HUES64 (cell line): Measurements from ENCODE around the gene MEDAG. TPM values are rescaled to one million over a fixed set of nuclear protein-coding genes. Genes with fewer than 3 reads are reported as not detected.

ENCODE experiments used
- H3K27ac ChIP-seq: 2 replicates; pipeline ENCODE4 v1.7.0; 2013; ENCODE audit warnings: low read depth, low read length, inconsistent platforms
- H3K27me3 ChIP-seq: 2 replicates; pipeline ENCODE4 v1.6.1; 2013; ENCODE audit warnings: mild to moderate bottlenecking, low read length; ENCODE audit not compliant: insufficient read depth
- H3K36me3 ChIP-seq: 2 replicates; pipeline ENCODE4 v1.6.1; 2013; ENCODE audit warnings: mild to moderate bottlenecking, low read length; ENCODE audit not compliant: insufficient read depth
- H3K4me1 ChIP-seq: 2 replicates; pipeline ENCODE4 v1.6.1; 2013; ENCODE audit warnings: mild to moderate bottlenecking, low read length, moderate library complexity; ENCODE audit not compliant: insufficient read depth
- H3K4me3 ChIP-seq: 2 replicates; pipeline ENCODE4 v1.5.1; 2013; ENCODE audit warnings: mild to moderate bottlenecking, low read length, moderate library complexity
- H3K9ac ChIP-seq: 2 replicates; pipeline ENCODE4 v1.6.1; 2013; ENCODE audit warnings: mild to moderate bottlenecking, low read depth, low read length
- H3K9me3 ChIP-seq: 2 replicates; pipeline ENCODE4 v1.6.1; 2013; ENCODE audit warnings: low read depth, low read length; ENCODE audit not compliant: insufficient read depth
- WGBS: fragments of 150-250, 120-280 bp; methylation state at CpG from one replicate; pipeline ENCODE4 v1.1.7; 2013; ENCODE audit warnings: missing lambda C conversion rate; 5-methylcytosine and 5-hydroxymethylcytosine counted together
- polyA plus RNA-seq, 2 experiments: library from polyadenylated mRNA; stranded (reverse); fragments of 50-300 nt; gene quantifications; one replicate each; pipeline ENCODE4 v1.2.3, GENCODE V29; 2013

MEDAG gene
- 1.7 TPM for polyA plus RNA-seq (2013, experiment 1 of 2)
- polyA plus RNA-seq (2013, experiment 2 of 2): 2.0 TPM

DNA sequence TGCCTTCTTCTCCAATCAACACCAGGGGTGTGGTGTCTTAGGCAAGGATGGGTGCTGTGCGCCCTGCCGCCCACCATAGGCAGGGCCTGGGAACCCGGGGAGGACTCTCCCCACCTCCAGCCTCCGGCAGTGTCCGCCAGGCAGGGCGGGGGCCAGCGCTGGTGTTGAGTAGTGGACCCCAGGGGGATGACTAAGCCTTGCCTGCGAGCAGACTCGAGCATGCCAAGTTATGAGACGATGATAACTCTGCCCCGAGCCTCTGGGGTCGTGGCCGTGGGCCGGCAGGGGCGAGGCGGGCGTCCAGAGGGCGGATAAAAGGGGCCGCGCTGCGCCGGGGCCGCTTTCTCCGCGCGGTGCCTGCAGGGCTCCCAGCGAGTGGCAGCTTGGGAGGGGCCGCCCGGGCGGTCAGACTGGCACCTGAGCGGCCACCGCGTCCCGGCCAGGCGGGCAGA lies at the start of gene MEDAG:
Gene MEDAG, plus strand, starts transcription at position 340 of the 452 bp plus-strand sequence. CDS start 245 bp downstream, outside the sequence.
- H3K36me3 ChIP-seq: no peaks in the 10 kb centered on the region
- 0 out of 2 replicates have a peak, but pooled peaks cover 3% of the 10 kb centered on the region for H3K4me1 ChIP-seq
- no peak within 1 kb of the TSS for H3K27ac ChIP-seq
- H3K9me3 ChIP-seq: no peaks in the 10 kb centered on the region
- peaks cover 53% of the 10 kb centered on the region for H3K27me3 ChIP-seq
- peak within 1 kb of the TSS; percentile 47; the same call in 1 of the 2 replicates for H3K9ac ChIP-seq
- 5% methylated on average over 32 of the region's 35 CpGs for WGBS
- peak within 1 kb of the TSS; percentile 52 for H3K4me3 ChIP-seq

DNA sequence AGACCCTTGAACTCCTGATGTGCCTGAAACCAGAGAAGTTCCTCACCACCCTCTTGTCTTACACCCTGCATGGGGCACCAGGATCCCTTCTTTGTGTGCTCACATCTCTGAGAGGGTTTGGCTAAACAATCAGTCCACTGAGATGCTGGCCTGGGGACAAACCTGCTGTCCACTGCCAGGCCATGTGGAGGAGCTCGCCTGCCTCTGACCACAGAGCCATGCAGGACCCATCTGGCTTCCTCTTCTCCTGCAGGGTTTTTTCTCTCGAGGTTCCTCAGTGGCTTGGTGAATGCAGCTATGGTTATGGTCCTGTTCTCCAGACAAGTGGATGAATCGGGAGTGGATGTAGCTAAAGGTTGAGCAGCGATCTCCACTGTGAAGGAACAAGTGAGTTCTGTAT lies 49.1 kb upstream of the MEDAG start:
- H3K27ac ChIP-seq: no peak overlapping the region
- no peak overlapping the region for H3K4me3 ChIP-seq
- no peaks in the 10 kb centered on the region for H3K36me3 ChIP-seq
- WGBS: 90% methylated on average over 4 of the region's 4 CpGs
- peaks cover 1% of the 10 kb centered on the region for H3K27me3 ChIP-seq
- no peak overlapping the region for H3K9ac ChIP-seq
- H3K9me3 ChIP-seq: no peaks in the 10 kb centered on the region; the same call in 1 of the 2 replicates
- H3K4me1 ChIP-seq: no peaks in the 10 kb centered on the region; the same call in 1 of the 2 replicates

DNA sequence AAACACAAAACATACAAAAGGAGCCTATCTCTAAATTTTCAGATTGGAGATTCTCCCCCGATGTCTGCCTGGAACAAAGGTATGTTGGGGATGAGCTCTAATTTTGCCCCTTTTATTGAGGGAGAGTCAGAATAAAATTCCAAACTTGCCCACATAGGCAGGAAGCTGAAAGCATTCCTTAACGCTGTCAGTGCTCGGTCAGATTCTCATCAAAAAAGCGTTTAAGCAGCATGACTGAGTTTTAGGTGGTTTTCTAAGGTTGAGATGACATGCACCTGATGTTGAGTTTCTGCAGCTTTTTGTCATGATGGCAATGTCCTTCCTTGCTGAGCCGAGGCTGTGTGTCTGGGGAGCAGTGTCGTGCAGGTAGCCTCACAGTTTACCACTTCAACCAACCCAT lies 48.4 kb upstream of the MEDAG start:
- WGBS: 92% methylated on average over 6 of the region's 6 CpGs
- H3K4me1 ChIP-seq: peaks cover 6% of the 10 kb centered on the region
- no peak overlapping the region for H3K27ac ChIP-seq
- H3K36me3 ChIP-seq: no peaks in the 10 kb centered on the region
- H3K4me3 ChIP-seq: no peak overlapping the region
- no peaks in the 10 kb centered on the region; the same call in 1 of the 2 replicates for H3K9me3 ChIP-seq
- no peak overlapping the region for H3K9ac ChIP-seq
- peaks cover 8% of the 10 kb centered on the region for H3K27me3 ChIP-seq

DNA sequence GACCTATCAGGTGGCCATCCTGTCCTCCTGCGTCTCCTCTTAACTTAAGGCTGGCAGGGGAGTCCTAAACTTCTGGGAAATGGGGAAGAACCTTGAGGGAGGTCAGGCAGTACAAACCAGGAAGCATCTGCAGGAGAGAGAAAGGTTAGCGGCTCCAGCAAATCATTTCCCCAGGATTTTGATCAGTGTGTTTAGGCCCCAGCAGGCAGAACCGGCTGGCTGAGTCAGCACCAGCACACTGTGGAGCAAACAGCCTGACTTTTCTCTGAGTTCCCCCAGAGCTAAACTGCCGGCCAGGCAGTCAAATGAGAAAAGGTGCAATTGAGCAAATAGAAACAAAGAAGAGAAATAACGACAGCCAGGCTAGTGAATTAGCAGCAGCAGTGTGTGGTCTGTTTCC lies 46.7 kb upstream of the MEDAG start:
- Histone ChIP-seq H3K27me3 (peaks cover 11% of the 10 kb centered on the region), H3K9ac (no peak overlapping the region), H3K9me3 (no peaks in the 10 kb centered on the region; the same call in 1 of the 2 replicates), H3K36me3 (no peaks in the 10 kb centered on the region), H3K27ac (no peak overlapping the region), H3K4me3 (no peak overlapping the region), H3K4me1 (peaks cover 18% of the 10 kb centered on the region)
- 72% methylated on average over 5 of the region's 5 CpGs for WGBS

DNA sequence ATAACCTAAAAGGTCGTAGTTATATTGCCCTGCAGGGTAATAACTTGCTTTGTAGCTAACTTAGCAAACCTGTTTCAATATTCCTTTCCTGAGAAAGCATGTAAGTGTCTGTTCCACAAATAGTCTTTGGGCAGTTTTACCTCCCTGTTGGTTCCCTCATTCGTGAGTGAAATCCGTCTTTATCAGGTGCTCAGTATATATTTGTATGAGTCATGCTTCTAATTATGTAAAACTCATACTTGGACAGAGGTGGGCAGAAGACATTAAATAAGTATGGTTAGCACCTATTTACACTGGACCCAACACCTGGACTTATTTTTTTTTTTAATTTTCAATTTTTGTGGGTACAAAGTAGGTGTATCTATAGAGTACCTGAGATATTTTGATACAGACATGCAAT lies 44.9 kb upstream of the MEDAG start:
- Histone ChIP-seq H3K4me3 (no peak overlapping the region), H3K9me3 (no peaks in the 10 kb centered on the region; the same call in 1 of the 2 replicates), H3K36me3 (no peaks in the 10 kb centered on the region), H3K9ac (no peak overlapping the region), H3K27ac (no peak overlapping the region), H3K4me1 (peaks cover 36% of the 10 kb centered on the region), H3K27me3 (peaks cover 11% of the 10 kb centered on the region)
- 98% methylated on average over 3 of the region's 3 CpGs for WGBS

DNA sequence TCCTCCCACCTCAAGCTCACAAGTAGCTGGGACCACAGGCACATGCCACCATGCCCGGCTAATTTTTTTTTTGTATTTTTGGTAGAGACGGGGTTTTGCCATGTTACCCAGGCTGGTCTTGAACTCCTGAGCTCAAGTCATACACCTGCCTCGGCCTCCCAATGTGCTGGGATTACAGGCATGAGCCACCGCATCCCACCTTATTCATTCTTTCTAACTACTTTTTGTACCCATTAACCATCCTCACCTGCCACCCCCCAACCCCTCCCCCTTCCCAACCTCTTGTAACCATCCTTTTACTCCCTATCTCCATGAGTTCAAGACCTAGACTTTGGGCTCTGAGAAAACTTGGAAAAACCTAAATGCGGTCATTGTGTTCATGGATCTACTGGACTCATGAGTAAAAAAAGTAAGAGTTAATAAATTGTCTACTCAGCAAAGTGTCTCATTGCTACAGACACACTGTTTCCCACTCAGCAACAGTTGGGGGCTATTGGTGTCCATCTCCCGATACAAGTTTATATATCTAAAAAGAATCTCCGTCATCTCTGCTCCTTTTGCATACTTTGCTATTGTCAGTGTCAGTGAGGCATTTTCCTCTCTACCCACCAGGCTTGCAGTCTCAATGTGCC lies 44.1 kb upstream of the MEDAG start:
- 89% methylated on average over 7 of the region's 7 CpGs for WGBS

DNA sequence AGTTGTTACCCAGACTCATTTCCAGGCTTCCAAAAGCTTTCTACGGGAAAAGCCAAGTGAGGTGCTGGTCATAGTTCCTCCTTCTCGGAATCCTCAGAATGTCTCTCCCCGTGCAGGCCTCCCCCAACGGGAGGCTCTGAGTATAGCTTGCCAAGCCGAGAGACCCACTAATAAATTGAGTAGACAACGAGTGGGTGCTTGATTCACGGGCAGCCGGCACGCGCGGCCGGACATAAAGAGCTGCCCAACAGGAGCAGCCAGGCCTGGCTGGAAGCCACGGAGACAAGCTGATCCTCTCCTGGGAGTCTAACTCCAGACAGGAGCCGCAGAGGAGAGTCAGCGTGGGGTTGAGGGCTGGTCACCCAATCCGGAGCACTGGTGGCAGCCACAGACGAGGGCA lies 43.4 kb upstream of the MEDAG start:
- H3K36me3 ChIP-seq: no peaks in the 10 kb centered on the region
- H3K9me3 ChIP-seq: no peaks in the 10 kb centered on the region; the same call in 1 of the 2 replicates
- peak overlapping the region; percentile 56 for H3K4me3 ChIP-seq
- H3K27me3 ChIP-seq: peaks cover 11% of the 10 kb centered on the region
- H3K4me1 ChIP-seq: peaks cover 37% of the 10 kb centered on the region
- H3K27ac ChIP-seq: peak overlapping the region; percentile 21; the same call in 1 of the 2 replicates
- no peak overlapping the region for H3K9ac ChIP-seq
- 15% methylated on average over 17 of the region's 17 CpGs for WGBS

More for the DNA sequence above, 44.1 kb upstream of the MEDAG start:
- no peak overlapping the region for H3K27ac ChIP-seq
- H3K4me1 ChIP-seq: peaks cover 37% of the 10 kb centered on the region
- H3K9ac ChIP-seq: no peak overlapping the region
- H3K9me3 ChIP-seq: no peaks in the 10 kb centered on the region; the same call in 1 of the 2 replicates
- peaks cover 11% of the 10 kb centered on the region for H3K27me3 ChIP-seq
- no peaks in the 10 kb centered on the region for H3K36me3 ChIP-seq
- no peak overlapping the region for H3K4me3 ChIP-seq

DNA sequence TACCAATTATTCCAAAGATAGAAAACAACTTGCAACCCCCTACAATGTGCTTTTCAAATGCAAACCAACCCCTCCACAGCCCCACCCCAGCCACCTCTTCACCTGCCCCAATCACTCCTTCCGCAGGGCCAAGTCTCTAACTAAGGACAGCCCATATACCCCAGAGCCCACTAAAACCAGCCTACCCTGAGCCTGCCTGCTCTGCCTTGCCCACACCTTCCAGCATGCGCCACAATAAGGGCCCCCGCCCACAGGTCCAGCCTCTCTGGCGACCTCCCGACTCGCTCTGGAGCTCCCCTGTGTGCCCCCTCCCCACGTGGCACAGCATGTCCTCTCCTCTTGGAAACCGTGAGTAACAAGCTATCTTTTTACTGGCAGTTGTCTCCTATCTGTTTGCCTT lies 42.8 kb upstream of the MEDAG start:
- Histone ChIP-seq H3K27ac (peak overlapping the region; percentile 86), H3K4me3 (peak overlapping the region; percentile 56), H3K36me3 (no peaks in the 10 kb centered on the region), H3K9me3 (no peaks in the 10 kb centered on the region; the same call in 1 of the 2 replicates), H3K27me3 (peaks cover 11% of the 10 kb centered on the region), H3K9ac (peak overlapping the region; percentile 68), H3K4me1 (peaks cover 37% of the 10 kb centered on the region)
- 3% methylated on average over 8 of the region's 8 CpGs for WGBS

DNA sequence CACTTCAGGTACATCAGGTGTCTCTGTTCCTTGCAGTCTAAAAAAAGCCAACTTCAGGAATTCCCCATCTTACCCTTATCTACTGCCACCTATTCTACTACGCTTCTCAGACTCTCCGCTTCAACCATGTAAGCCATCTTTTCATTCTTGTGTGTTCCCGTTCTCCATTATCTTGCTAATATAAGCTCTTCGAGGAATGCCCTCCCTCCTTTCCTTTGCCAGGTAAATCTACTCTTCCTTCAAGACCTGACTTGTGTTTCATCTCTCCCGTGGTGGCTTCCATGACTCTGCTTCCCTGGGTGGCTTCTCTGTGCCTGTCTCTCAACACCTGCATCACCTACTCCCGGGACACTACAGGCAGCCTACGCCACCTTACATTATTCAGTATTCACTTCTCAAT lies 42.3 kb upstream of the MEDAG start:
- H3K9me3 ChIP-seq: no peaks in the 10 kb centered on the region
- peaks cover 11% of the 10 kb centered on the region for H3K27me3 ChIP-seq
- peak overlapping the region; percentile 86 for H3K27ac ChIP-seq
- WGBS: 20% methylated on average over 7 of the region's 7 CpGs
- peak overlapping the region; percentile 56 for H3K4me3 ChIP-seq
- H3K4me1 ChIP-seq: peaks cover 37% of the 10 kb centered on the region
- no peaks in the 10 kb centered on the region for H3K36me3 ChIP-seq
- H3K9ac ChIP-seq: peak overlapping the region; percentile 68

DNA sequence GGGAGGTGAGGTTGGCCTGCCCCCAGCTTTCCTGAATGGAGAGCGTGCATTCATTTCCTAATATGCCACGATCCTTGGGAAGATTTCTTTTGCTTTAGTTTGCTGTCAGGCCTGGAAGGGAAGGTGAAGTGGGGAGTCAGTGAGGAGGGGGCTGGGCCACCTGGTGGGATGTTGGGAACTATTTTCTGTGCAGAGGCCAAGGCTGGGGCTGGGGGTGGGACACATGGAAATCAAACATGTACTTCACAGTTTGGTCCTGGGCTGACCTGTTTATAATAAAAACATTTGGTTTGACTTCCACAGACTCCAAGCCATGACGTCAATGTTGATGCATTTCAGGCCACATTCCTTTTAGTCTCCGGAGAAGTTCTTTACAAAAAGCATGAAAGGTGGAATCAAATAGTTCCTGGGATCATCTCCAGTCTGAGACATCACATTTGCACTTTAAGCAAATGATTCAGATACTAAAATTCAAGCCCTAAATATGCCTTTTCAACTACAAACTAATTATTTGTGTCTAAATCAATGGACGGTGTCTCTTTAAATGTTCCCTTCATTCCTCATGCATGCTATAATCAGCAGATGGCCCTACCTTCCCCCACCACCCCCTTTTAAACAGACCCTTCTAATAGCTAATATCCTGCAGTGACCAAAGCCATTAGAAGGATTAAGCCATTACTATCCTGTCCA lies 41.5 kb upstream of the MEDAG start:
- Histone ChIP-seq H3K4me3 (peak overlapping the region; percentile 56), H3K4me1 (peaks cover 40% of the 10 kb centered on the region), H3K27ac (peak overlapping the region; percentile 86), H3K27me3 (peaks cover 11% of the 10 kb centered on the region), H3K9ac (peak overlapping the region; percentile 68), H3K9me3 (no peaks in the 10 kb centered on the region), H3K36me3 (no peaks in the 10 kb centered on the region)
- 38% methylated on average over 5 of the region's 5 CpGs for WGBS
